ENCODE data around the gene ERC2.

Gene ERC2

GRCh38 chr3:56193519-56193918, 274.7 kb downstream of the ERC2 start:
- no peaks in the 10 kb centered on the region for H3K9me3 Mint-ChIP-seq (ENCODE audit: low read depth)

GRCh38 chr3:56192001-56192400, 276.3 kb downstream of the ERC2 start:
- Mint-ChIP-seq H3K9me3 (ENCODE audit: low read depth) (no peaks in the 10 kb centered on the region), H3K27ac (no peak overlapping the region)

More at GRCh38 chr3:56193519-56193918, 274.7 kb downstream of the ERC2 start:
- Mint-ChIP-seq H3K4me3 (no peak overlapping the region), H3K27me3 (peaks cover 3% of the 10 kb centered on the region), H3K36me3 (no peaks in the 10 kb centered on the region), H3K4me1 (ENCODE audit: low read depth) (no peaks in the 10 kb centered on the region), H3K27ac (no peak overlapping the region)

GRCh38 chr3:56190771-56191305, 277.4 kb downstream of the ERC2 start:
- Mint-ChIP-seq H3K4me1 (ENCODE audit: low read depth) (no peaks in the 10 kb centered on the region), H3K4me3 (no peak overlapping the region)

More at GRCh38 chr3:56192001-56192400, 276.3 kb downstream of the ERC2 start:
- no peaks in the 10 kb centered on the region for H3K4me1 Mint-ChIP-seq (ENCODE audit: low read depth)
- no peak overlapping the region for H3K4me3 Mint-ChIP-seq
- H3K36me3 Mint-ChIP-seq = no peaks in the 10 kb centered on the region
- H3K27me3 Mint-ChIP-seq = peaks cover 3% of the 10 kb centered on the region

GRCh38 chr3:56190130-56190529, 278.1 kb downstream of the ERC2 start:
- Mint-ChIP-seq H3K36me3 (no peaks in the 10 kb centered on the region), H3K27ac (no peak overlapping the region), H3K27me3 (peaks cover 3% of the 10 kb centered on the region), H3K9me3 (ENCODE audit: low read depth) (no peaks in the 10 kb centered on the region), H3K4me3 (no peak overlapping the region), H3K4me1 (ENCODE audit: low read depth) (no peaks in the 10 kb centered on the region)

More at GRCh38 chr3:56190771-56191305, 277.4 kb downstream of the ERC2 start:
- Mint-ChIP-seq H3K36me3 (no peaks in the 10 kb centered on the region), H3K27me3 (peaks cover 3% of the 10 kb centered on the region), H3K27ac (no peak overlapping the region), H3K9me3 (ENCODE audit: low read depth) (no peaks in the 10 kb centered on the region)

- H3K27me3 Mint-ChIP-seq = peaks cover 3% of the 10 kb centered on the region
- H3K9me3 Mint-ChIP-seq (ENCODE audit: low read depth) = no peaks in the 10 kb centered on the region
- H3K4me3 Mint-ChIP-seq = no peak overlapping the region
- no peaks in the 10 kb centered on the region for H3K4me1 Mint-ChIP-seq (ENCODE audit: low read depth)
- H3K27ac Mint-ChIP-seq = no peak overlapping the region
- no peaks in the 10 kb centered on the region for H3K36me3 Mint-ChIP-seq
These were observed 278.7 kb downstream of the ERC2 start for GRCh38 chr3:56189536-56189935.

- H3K4me1 Mint-ChIP-seq (ENCODE audit: low read depth) = no peaks in the 10 kb centered on the region
- H3K36me3 Mint-ChIP-seq = no peaks in the 10 kb centered on the region
- no peak overlapping the region for H3K4me3 Mint-ChIP-seq
- no peak overlapping the region for H3K27ac Mint-ChIP-seq
- H3K9me3 Mint-ChIP-seq (ENCODE audit: low read depth) = no peaks in the 10 kb centered on the region
- H3K27me3 Mint-ChIP-seq = peaks cover 3% of the 10 kb centered on the region
These were observed 280.1 kb downstream of the ERC2 start for GRCh38 chr3:56188201-56188600.

- H3K4me3 Mint-ChIP-seq = no peak overlapping the region
- no peaks in the 10 kb centered on the region for H3K4me1 Mint-ChIP-seq (ENCODE audit: low read depth)
- H3K27ac Mint-ChIP-seq = no peak overlapping the region
- no peaks in the 10 kb centered on the region for H3K36me3 Mint-ChIP-seq
- peaks cover 2% of the 10 kb centered on the region for H3K27me3 Mint-ChIP-seq
- no peaks in the 10 kb centered on the region for H3K9me3 Mint-ChIP-seq (ENCODE audit: low read depth)
These were observed 281.2 kb downstream of the ERC2 start for GRCh38 chr3:56187051-56187450.

- no peak overlapping the region for H3K4me3 Mint-ChIP-seq
- H3K4me1 Mint-ChIP-seq (ENCODE audit: low read depth) = no peaks in the 10 kb centered on the region
- peaks cover 1% of the 10 kb centered on the region for H3K27me3 Mint-ChIP-seq
- H3K27ac Mint-ChIP-seq = no peak overlapping the region
- no peaks in the 10 kb centered on the region for H3K36me3 Mint-ChIP-seq
- no peaks in the 10 kb centered on the region for H3K9me3 Mint-ChIP-seq (ENCODE audit: low read depth)
These were observed 282.4 kb downstream of the ERC2 start for GRCh38 chr3:56185827-56186226.

- H3K9me3 Mint-ChIP-seq (ENCODE audit: low read depth) = peaks cover 5% of the 10 kb centered on the region
These were observed 284.7 kb downstream of the ERC2 start for GRCh38 chr3:56183529-56183928.

GRCh38 chr3:56180433-56180832, 287.8 kb downstream of the ERC2 start:
- peaks cover 3% of the 10 kb centered on the region for H3K27me3 Mint-ChIP-seq
- no peaks in the 10 kb centered on the region for H3K4me1 Mint-ChIP-seq (ENCODE audit: low read depth)
- H3K27ac Mint-ChIP-seq = no peak overlapping the region
- H3K36me3 Mint-ChIP-seq = no peaks in the 10 kb centered on the region
- H3K4me3 Mint-ChIP-seq = no peak overlapping the region
- peaks cover 5% of the 10 kb centered on the region for H3K9me3 Mint-ChIP-seq (ENCODE audit: low read depth)

More at GRCh38 chr3:56183529-56183928, 284.7 kb downstream of the ERC2 start:
- Mint-ChIP-seq H3K4me3 (no peak overlapping the region), H3K27ac (no peak overlapping the region), H3K27me3 (no peaks in the 10 kb centered on the region), H3K36me3 (no peaks in the 10 kb centered on the region), H3K4me1 (ENCODE audit: low read depth) (no peaks in the 10 kb centered on the region)

GRCh38 chr3:56173601-56174000, 294.7 kb downstream of the ERC2 start:
- Mint-ChIP-seq H3K4me3 (no peak overlapping the region), H3K27me3 (peaks cover 15% of the 10 kb centered on the region), H3K36me3 (no peaks in the 10 kb centered on the region), H3K4me1 (ENCODE audit: low read depth) (no peaks in the 10 kb centered on the region), H3K27ac (no peak overlapping the region), H3K9me3 (ENCODE audit: low read depth) (no peaks in the 10 kb centered on the region)

GRCh38 chr3:56164436-56164835, 303.8 kb downstream of the ERC2 start:
- peaks cover 11% of the 10 kb centered on the region for H3K9me3 Mint-ChIP-seq (ENCODE audit: low read depth)
- H3K36me3 Mint-ChIP-seq = no peaks in the 10 kb centered on the region
- no peak overlapping the region for H3K4me3 Mint-ChIP-seq
- H3K27ac Mint-ChIP-seq = no peak overlapping the region
- peaks cover 8% of the 10 kb centered on the region for H3K27me3 Mint-ChIP-seq
- no peaks in the 10 kb centered on the region for H3K4me1 Mint-ChIP-seq (ENCODE audit: low read depth)

- Mint-ChIP-seq H3K9me3 (ENCODE audit: low read depth) (peaks cover 8% of the 10 kb centered on the region), H3K36me3 (no peaks in the 10 kb centered on the region), H3K27ac (no peak overlapping the region), H3K4me1 (ENCODE audit: low read depth) (no peaks in the 10 kb centered on the region), H3K27me3 (no peaks in the 10 kb centered on the region), H3K4me3 (no peak overlapping the region)
These were observed 310.4 kb downstream of the ERC2 start for GRCh38 chr3:56157693-56158362.

GRCh38 chr3:56154297-56154696, 314.0 kb downstream of the ERC2 start:
- Mint-ChIP-seq H3K27me3 (no peaks in the 10 kb centered on the region), H3K4me3 (no peak overlapping the region), H3K4me1 (ENCODE audit: low read depth) (no peaks in the 10 kb centered on the region), H3K9me3 (ENCODE audit: low read depth) (no peaks in the 10 kb centered on the region), H3K36me3 (no peaks in the 10 kb centered on the region), H3K27ac (no peak overlapping the region)

- Mint-ChIP-seq H3K4me1 (ENCODE audit: low read depth) (no peaks in the 10 kb centered on the region), H3K27me3 (peaks cover 6% of the 10 kb centered on the region), H3K27ac (no peak overlapping the region), H3K4me3 (no peak overlapping the region), H3K36me3 (no peaks in the 10 kb centered on the region), H3K9me3 (ENCODE audit: low read depth) (no peaks in the 10 kb centered on the region)
These were observed 320.9 kb downstream of the ERC2 start for GRCh38 chr3:56147354-56147753.

GRCh38 chr3:56145410-56145809, 322.9 kb downstream of the ERC2 start:
- Mint-ChIP-seq H3K27me3 (peaks cover 6% of the 10 kb centered on the region), H3K9me3 (ENCODE audit: low read depth) (no peaks in the 10 kb centered on the region), H3K4me3 (no peak overlapping the region), H3K4me1 (ENCODE audit: low read depth) (no peaks in the 10 kb centered on the region), H3K36me3 (no peaks in the 10 kb centered on the region), H3K27ac (no peak overlapping the region)

Data from activated naive CD8-positive, alpha-beta T cell (primary cell).